Mesothelial cell of epicardium (in vitro differentiated cells): ENCODE results near the gene BCAN. TPM values are rescaled to one million over a fixed set of nuclear protein-coding genes. Genes with fewer than 3 reads are reported as not detected.
A peak's percentile ranks its signal among the peaks of the same experiment; 100 is the strongest.

Experiments
- DNase-seq, 2 experiments: peaks; one replicate each; pipeline ENCODE4 v3.0.0; 2021; ENCODE audit warnings: low spot score in 2 of 2; ENCODE audit not compliant: unreplicated experiment in 2 of 2
- H3K27ac Mint-ChIP-seq: 2 replicates; pipeline ENCODE4 v1.8.0; 2021; ENCODE audit warnings: mixed read lengths
- H3K27me3 Mint-ChIP-seq: 2 replicates; pipeline ENCODE4 v1.8.0; 2021; ENCODE audit warnings: low read depth, mixed read lengths
- H3K36me3 Mint-ChIP-seq: 2 replicates; pipeline ENCODE4 v1.8.0; 2021; ENCODE audit warnings: mixed read lengths
- H3K4me1 Mint-ChIP-seq: 2 replicates; pipeline ENCODE4 v1.8.0; 2021; ENCODE audit warnings: mixed read lengths
- H3K4me3 Mint-ChIP-seq: 2 replicates; pipeline ENCODE4 v1.8.0; 2021; ENCODE audit warnings: mild to moderate bottlenecking, moderate library complexity, mixed read lengths
- H3K9me3 Mint-ChIP-seq: 2 replicates; pipeline ENCODE4 v1.8.0; 2021; ENCODE audit warnings: mixed read lengths
- CTCF ChIP-seq: fragments of 200-600 bp; sonication (generic); IDR thresholded peaks from one replicate; pipeline ENCODE4 v1.5.0; 2021; ENCODE audit warnings: antibody characterized with exemption; ENCODE audit not compliant: unreplicated experiment
- total RNA-seq: library from RNA; stranded (reverse); gene quantifications from 3 replicates; pipeline ENCODE4 v1.2.1, GENCODE V29; 2021

The BCAN gene
- total RNA-seq, 1 donor from 2014 or later: 0.85 TPM

DNA sequence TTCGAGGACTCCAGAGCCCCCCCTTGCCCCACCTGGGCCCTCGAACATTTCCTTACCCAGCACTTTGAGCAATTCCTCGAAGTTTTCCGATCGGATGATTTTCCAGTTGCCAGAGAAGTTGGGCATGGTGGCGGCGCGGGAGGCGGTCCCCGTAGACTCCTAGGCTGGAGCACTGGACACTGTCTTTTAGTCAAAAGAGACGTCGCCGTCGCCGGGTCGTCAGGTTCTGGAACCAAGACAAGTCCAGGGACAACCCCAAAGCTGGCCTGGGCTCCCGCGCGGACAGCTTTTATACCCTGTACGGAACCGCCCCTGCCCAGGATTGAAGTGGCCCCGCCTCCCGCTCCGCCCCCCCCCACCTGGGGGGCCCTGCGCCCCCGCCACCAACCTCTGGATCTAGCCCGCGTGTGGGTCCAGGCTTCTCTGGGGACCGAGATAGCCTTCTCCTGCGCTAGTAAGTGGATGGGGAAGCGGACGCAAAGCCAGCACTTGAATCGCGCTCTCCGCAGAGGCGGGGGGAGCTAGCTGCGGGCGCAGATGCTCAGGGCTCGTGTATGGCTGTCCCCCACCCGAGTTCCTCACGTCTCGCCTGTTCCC, 63.5 kb downstream of the BCAN start, which contains the start of gene CRABP2:
Gene CRABP2, minus strand, starts transcription at position 263 of the 597 bp plus-strand sequence. Its CDS starts 137 bp downstream, at position 126.
- H3K27me3 Mint-ChIP-seq: no peaks in the 10 kb centered on the region

DNA sequence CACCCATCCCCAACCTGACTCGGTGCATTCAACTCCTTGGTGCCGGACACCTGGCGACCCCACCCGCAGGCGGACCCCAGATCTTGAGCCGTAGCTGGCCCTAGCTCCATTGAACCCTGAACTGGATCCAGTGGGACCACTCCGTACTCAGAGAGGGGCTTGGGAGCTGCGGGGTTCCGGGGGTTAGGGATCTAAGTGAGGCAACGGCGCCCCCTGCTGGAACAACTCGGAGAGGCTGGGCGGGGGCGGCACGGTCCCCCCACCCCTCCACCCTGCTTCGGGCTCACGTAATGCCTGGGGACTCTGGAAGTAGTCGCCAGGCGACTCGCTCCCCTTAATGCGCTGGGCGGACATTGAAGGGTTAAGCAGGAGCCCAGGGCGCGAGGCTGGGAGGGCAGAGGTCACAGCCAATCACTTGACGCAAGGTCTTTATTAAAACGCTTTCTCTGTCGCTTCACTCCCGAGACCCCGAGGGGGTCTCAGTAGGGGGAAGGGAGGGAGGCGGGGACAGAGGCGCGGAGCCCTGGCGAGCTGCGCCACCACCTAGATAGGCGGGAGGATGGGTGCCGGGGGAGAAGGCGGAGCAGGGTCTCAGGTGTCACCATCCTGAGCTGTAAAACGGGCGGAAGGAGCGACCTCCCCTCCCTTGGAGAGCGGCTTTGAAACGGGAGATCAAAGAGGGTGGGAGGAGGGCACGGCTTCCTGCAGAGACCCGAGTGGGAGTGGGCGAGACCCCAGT, 64.2 kb downstream of the BCAN start:
- H3K4me3 Mint-ChIP-seq: peak overlapping the region; percentile 84
- H3K4me1 Mint-ChIP-seq: peaks cover 86% of the 10 kb centered on the region
- H3K27me3 Mint-ChIP-seq: no peaks in the 10 kb centered on the region
- TF ChIP-seq CTCF: peak; percentile 93
- peaks cover 2% of the 10 kb centered on the region for H3K36me3 Mint-ChIP-seq
- DNase-seq: peak; percentile 81 to 94
- H3K27ac Mint-ChIP-seq: peak overlapping the region; percentile 96
- H3K9me3 Mint-ChIP-seq: no peaks in the 10 kb centered on the region

More for the DNA sequence above, 63.5 kb downstream of the BCAN start, which contains the start of gene CRABP2:
- DNase-seq: peak; percentile 51 to 64
- H3K36me3 Mint-ChIP-seq: peaks cover 2% of the 10 kb centered on the region
- no peak for TF ChIP-seq CTCF
- H3K4me1 Mint-ChIP-seq: peaks cover 83% of the 10 kb centered on the region
- H3K9me3 Mint-ChIP-seq: no peaks in the 10 kb centered on the region
- peak within 1 kb of the TSS; percentile 96 for H3K27ac Mint-ChIP-seq
- peak within 1 kb of the TSS; percentile 84 for H3K4me3 Mint-ChIP-seq

- H3K36me3 Mint-ChIP-seq: peaks cover 2% of the 10 kb centered on the region
- H3K4me3 Mint-ChIP-seq: peak overlapping the region; percentile 84
- TF ChIP-seq CTCF: no peak
- peaks cover 87% of the 10 kb centered on the region for H3K4me1 Mint-ChIP-seq
- no peaks in the 10 kb centered on the region for H3K9me3 Mint-ChIP-seq
- DNase-seq: peak; percentile 43 to 69
- H3K27me3 Mint-ChIP-seq: no peaks in the 10 kb centered on the region
- peak overlapping the region; percentile 96 for H3K27ac Mint-ChIP-seq
Measured at GRCh38 chr1:156706657-156707416, 64.9 kb downstream of the BCAN start.

DNA sequence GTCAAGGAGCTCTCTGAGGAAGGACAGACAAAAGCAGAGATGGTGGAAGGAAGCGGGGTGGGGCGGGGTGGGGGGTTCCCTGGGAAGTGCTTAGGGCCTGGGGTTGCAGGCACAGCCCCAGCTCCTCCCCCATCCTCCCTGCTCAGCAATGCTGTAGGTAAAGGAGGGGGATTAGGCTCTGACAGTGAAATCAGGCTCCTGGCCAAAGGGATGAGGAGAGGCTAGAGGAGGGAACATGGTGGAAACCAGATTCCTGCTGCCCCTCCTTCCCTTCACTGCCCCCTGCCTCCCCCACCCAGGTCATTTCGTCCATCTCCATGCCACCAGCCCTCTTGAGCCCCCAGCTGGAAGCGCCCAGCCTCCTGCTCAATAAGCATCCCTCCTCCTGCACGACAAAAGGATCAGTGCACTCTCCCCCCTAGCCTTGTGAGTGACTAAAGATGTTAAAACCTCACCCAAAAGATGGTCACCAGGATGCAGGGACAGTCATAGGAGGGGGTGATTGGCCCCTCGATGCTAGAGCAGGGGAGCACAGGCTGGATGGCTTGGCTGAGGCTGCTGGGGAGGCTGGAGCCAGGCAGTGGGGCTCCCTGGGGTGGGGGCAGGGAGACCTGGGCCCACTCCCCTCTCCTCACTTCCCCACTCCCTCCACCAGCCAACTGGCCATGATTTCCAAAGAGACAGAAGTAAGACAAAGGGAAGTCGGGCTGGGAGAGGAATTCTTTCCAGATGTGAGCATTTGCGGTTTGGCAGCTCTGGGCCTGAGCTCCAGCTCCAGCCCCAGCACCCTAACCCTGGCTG, 65.7 kb downstream of the BCAN start:
- no peak for TF ChIP-seq CTCF
- DNase-seq: no peak
- H3K9me3 Mint-ChIP-seq: no peaks in the 10 kb centered on the region

GRCh38 chr1:156708218-156708661, 66.3 kb downstream of the BCAN start:
- H3K27me3 Mint-ChIP-seq: no peaks in the 10 kb centered on the region
- peak overlapping the region; percentile 84 for H3K4me3 Mint-ChIP-seq
- no peak for DNase-seq
- no peak for TF ChIP-seq CTCF
- H3K9me3 Mint-ChIP-seq: no peaks in the 10 kb centered on the region
- no peaks in the 10 kb centered on the region for H3K36me3 Mint-ChIP-seq
- peaks cover 87% of the 10 kb centered on the region for H3K4me1 Mint-ChIP-seq
- H3K27ac Mint-ChIP-seq: peak overlapping the region; percentile 96

More for the DNA sequence above, 65.7 kb downstream of the BCAN start:
- H3K27me3 Mint-ChIP-seq: no peaks in the 10 kb centered on the region
- peak overlapping the region; percentile 96 for H3K27ac Mint-ChIP-seq
- H3K4me1 Mint-ChIP-seq: peaks cover 90% of the 10 kb centered on the region
- peak overlapping the region; percentile 84 for H3K4me3 Mint-ChIP-seq
- H3K36me3 Mint-ChIP-seq: peaks cover 2% of the 10 kb centered on the region
